ENCODE data around the gene MED20.

The MED20 gene

GRCh38 chr6:41901882-41902519 is 18.9 kb downstream of the MED20 start:
- DNase-seq (ENCODE audit: low read depth) = no peak

GRCh38 chr6:41900861-41901260 is 20.1 kb downstream of the MED20 start:
- DNase-seq (ENCODE audit: low read depth) = no peak

GRCh38 chr6:41896281-41896680 is 24.7 kb downstream of the MED20 start:
- DNase-seq (ENCODE audit: low read depth) = no peak

GRCh38 chr6:41895300-41896233 is 25.4 kb downstream of the MED20 start, which contains the start of gene USP49:
TSS of gene USP49 (minus strand) at chr6:41895375. CDS start at chr6:41806983, 88,392 bp downstream.
- DNase-seq (ENCODE audit: low read depth) = peak; percentile 87

- no peak for DNase-seq (ENCODE audit: low read depth)
Measured at GRCh38 chr6:41894366-41895299, 26.3 kb downstream of the MED20 start.

- DNase-seq (ENCODE audit: low read depth) = no peak
Measured at GRCh38 chr6:41892921-41893564, 27.9 kb downstream of the MED20 start.

- no peak for DNase-seq (ENCODE audit: low read depth)
Measured at GRCh38 chr6:41887331-41887751, 33.6 kb downstream of the MED20 start.

- DNase-seq (ENCODE audit: low read depth) = no peak
Measured at GRCh38 chr6:41885930-41886329, 35.0 kb downstream of the MED20 start.

GRCh38 chr6:41884957-41885356 is 36.0 kb downstream of the MED20 start:
- no peak for DNase-seq (ENCODE audit: low read depth)

GRCh38 chr6:41881506-41881905 is 39.4 kb downstream of the MED20 start:
- no peak for DNase-seq (ENCODE audit: low read depth)

- DNase-seq (ENCODE audit: low read depth) = no peak
Measured at GRCh38 chr6:41878961-41879405, 42.0 kb downstream of the MED20 start.

- no peak for DNase-seq (ENCODE audit: low read depth)
Measured at GRCh38 chr6:41878246-41878645, 42.7 kb downstream of the MED20 start.

- DNase-seq (ENCODE audit: low read depth) = no peak
Measured at GRCh38 chr6:41877051-41877680, 43.8 kb downstream of the MED20 start.

- DNase-seq (ENCODE audit: low read depth) = no peak
Measured at GRCh38 chr6:41874741-41875140, 46.2 kb downstream of the MED20 start.

GRCh38 chr6:41872147-41872546 is 48.8 kb downstream of the MED20 start:
- DNase-seq (ENCODE audit: low read depth) = no peak

- DNase-seq (ENCODE audit: low read depth) = no peak
Measured at GRCh38 chr6:41871691-41872090, 49.2 kb downstream of the MED20 start.

GRCh38 chr6:41859356-41859755 is 61.6 kb downstream of the MED20 start:
- DNase-seq (ENCODE audit: low read depth) = no peak

- DNase-seq (ENCODE audit: low read depth) = no peak
Measured at GRCh38 chr6:41858703-41859102, 62.2 kb downstream of the MED20 start.

Measured in stimulated activated CD8-positive, alpha-beta memory T cell treated with anti-CD3 and anti-CD28 coated beads, Interleukin-15, amount 100 ng/mL, for 24 hours (primary cell).